Measurements from ENCODE around the gene BPIFB1. TPM values are rescaled to one million over a fixed set of nuclear protein-coding genes. Genes with fewer than 3 reads are reported as not detected.

Gene BPIFB1
- total RNA-seq, 4 donors from 2014 or later: not detected

- 86% methylated on average over 3 of the region's 3 CpGs for WGBS
- TF ChIP-seq EP300 (IDR thresholded peaks at IDR 0.05) (no peak), POLR2AphosphoS5 (IDR thresholded peaks at IDR 0.05) (no peak), CTCF (IDR thresholded peaks at IDR 0.05) (no peak), POLR2A (IDR thresholded peaks at IDR 0.05; ENCODE audit: low read depth) (no peak)
Measured at GRCh38 chr20:33334111-33334510, 51.1 kb downstream of the BPIFB1 start.

GRCh38 chr20:33336375-33336774, 53.4 kb downstream of the BPIFB1 start:
- H3K9me3 ChIP-seq: no peaks in the 10 kb centered on the region
- TF ChIP-seq POLR2AphosphoS5 (IDR thresholded peaks at IDR 0.05): no peak
- TF ChIP-seq CTCF (IDR thresholded peaks at IDR 0.05): no peak
- TF ChIP-seq EP300 (IDR thresholded peaks at IDR 0.05): no peak
- no peak for TF ChIP-seq POLR2A (IDR thresholded peaks at IDR 0.05; ENCODE audit: low read depth)
- no peak for DNase-seq (ENCODE audit: extremely low spot score)
- H3K4me1 ChIP-seq: no peaks in the 10 kb centered on the region
- no peak overlapping the region for H3K27ac ChIP-seq (replicated peaks in 1 of 4)
- H3K4me3 ChIP-seq: no peak overlapping the region
- H3K36me3 ChIP-seq: no peaks in the 10 kb centered on the region
- intact Hi-C loops (cut with DNase I): no loop called here
- peaks cover 0 to 26% (median 0%) of the 10 kb centered on the region in 4 donors for H3K27me3 ChIP-seq
- WGBS: 84% methylated on average over 3 of the region's 3 CpGs

More at GRCh38 chr20:33334111-33334510, 51.1 kb downstream of the BPIFB1 start:
- Histone ChIP-seq H3K27ac (replicated peaks in 1 of 4) (no peak overlapping the region), H3K9me3 (no peaks in the 10 kb centered on the region), H3K4me3 (no peak overlapping the region), H3K36me3 (no peaks in the 10 kb centered on the region), H3K27me3 (peaks cover 0 to 27% (median 0%) of the 10 kb centered on the region in 4 donors), H3K4me1 (no peaks in the 10 kb centered on the region)
- intact Hi-C loops (cut with DNase I): no loop called here
- no peak for DNase-seq (ENCODE audit: extremely low spot score)

GRCh38 chr20:33337119-33337518, 54.1 kb downstream of the BPIFB1 start:
- H3K4me3 ChIP-seq: no peak overlapping the region
- H3K27me3 ChIP-seq: peaks cover 0 to 31% (median 0%) of the 10 kb centered on the region in 4 donors
- H3K4me1 ChIP-seq: no peaks in the 10 kb centered on the region
- intact Hi-C loops (cut with DNase I): no loop called here
- H3K9me3 ChIP-seq: no peaks in the 10 kb centered on the region
- no peaks in the 10 kb centered on the region for H3K36me3 ChIP-seq
- 74% methylated on average over 8 of the region's 8 CpGs for WGBS
- no peak overlapping the region for H3K27ac ChIP-seq (replicated peaks in 1 of 4)
- TF ChIP-seq EP300 (IDR thresholded peaks at IDR 0.05): no peak
- no peak for TF ChIP-seq CTCF (IDR thresholded peaks at IDR 0.05)
- no peak for TF ChIP-seq POLR2A (IDR thresholded peaks at IDR 0.05; ENCODE audit: low read depth)
- no peak for TF ChIP-seq POLR2AphosphoS5 (IDR thresholded peaks at IDR 0.05)
- no peak for DNase-seq (ENCODE audit: extremely low spot score)

- peaks cover 0 to 35% (median 0%) of the 10 kb centered on the region in 4 donors for H3K27me3 ChIP-seq
- TF ChIP-seq CTCF (IDR thresholded peaks at IDR 0.05) (no peak), POLR2AphosphoS5 (IDR thresholded peaks at IDR 0.05) (no peak), POLR2A (IDR thresholded peaks at IDR 0.05; ENCODE audit: low read depth) (no peak), EP300 (IDR thresholded peaks at IDR 0.05) (no peak)
- H3K4me1 ChIP-seq: no peaks in the 10 kb centered on the region
- H3K36me3 ChIP-seq: no peaks in the 10 kb centered on the region
- intact Hi-C loops (cut with DNase I): no loop called here
- no peaks in the 10 kb centered on the region for H3K9me3 ChIP-seq
- 80% methylated on average over 6 of the region's 6 CpGs for WGBS
- no peak overlapping the region for H3K4me3 ChIP-seq
- no peak for DNase-seq (ENCODE audit: extremely low spot score)
- H3K27ac ChIP-seq (replicated peaks in 1 of 4): no peak overlapping the region
Measured at GRCh38 chr20:33337531-33338165, 54.6 kb downstream of the BPIFB1 start.

All from esophagus muscularis mucosa (tissue), 4 donors.